Keratinocyte (primary cell): Measurements from ENCODE around the gene TFCP2L1. TPM values are rescaled to one million over a fixed set of nuclear protein-coding genes. Genes with fewer than 3 reads are reported as not detected.

ENCODE experiments used
- DNase-seq: peaks from one replicate; pipeline ENCODE4 v3.0.0-alpha.2; 2011; ENCODE audit warnings: low read depth, missing footprints, low spot score
- FAIRE-seq: peaks from 2 replicates; lab custom pipeline; 2011; peaks lifted over from hg19 to GRCh38; lab: Jason Lieb, UNC
- H2AFZ ChIP-seq: 2 replicates; pipeline ENCODE4 v1.6.0; 2012; ENCODE audit warnings: low read length, control low read depth, inconsistent platforms; ENCODE audit not compliant: control insufficient read depth
- H3K27ac ChIP-seq: 2 replicates; pipeline ENCODE4 v1.5.1; 2011; ENCODE audit warnings: low read length; ENCODE audit not compliant: control insufficient read depth, insufficient read depth
- H3K27me3 ChIP-seq: 3 replicates; pipeline ENCODE4 v1.6.0; 2011; ENCODE audit warnings: low read length; ENCODE audit not compliant: control insufficient read depth, insufficient read depth; ENCODE audit errors: extremely low read depth
- H3K36me3 ChIP-seq, 2 experiments: 2 replicates in 1 of 2; 3 replicates in 1 of 2; pipeline ENCODE4 v1.5.1; 2011; ENCODE audit warnings: low read length in 2 of 2, mild to moderate bottlenecking in 1 of 2; ENCODE audit not compliant: control insufficient read depth in 2 of 2, insufficient read depth in 2 of 2; ENCODE audit errors: extremely low read depth in 1 of 2
- H3K4me1 ChIP-seq: 3 replicates; pipeline ENCODE4 v1.5.1; 2011; ENCODE audit warnings: low read length; ENCODE audit not compliant: control insufficient read depth, insufficient read depth; ENCODE audit errors: extremely low read depth
- H3K4me2 ChIP-seq: 3 replicates; pipeline ENCODE4 v1.6.0; 2011; ENCODE audit warnings: low read depth, low read length; ENCODE audit not compliant: control insufficient read depth, insufficient read depth; ENCODE audit errors: extremely low read depth
- H3K4me3 ChIP-seq, 3 experiments: fragments of 200-600 bp in 1 of 3; sonication (generic) in 1 of 3; 2 replicates in 2 of 3; 3 replicates in 1 of 3; pipeline ENCODE4 v1.5.1; 2011 to 2016; ENCODE audit warnings: low read length in 3 of 3, mild to moderate bottlenecking in 3 of 3, control low read depth in 2 of 3, inconsistent platforms in 1 of 3, low read depth in 1 of 3, mixed read lengths in 1 of 3, mixed run types in 1 of 3, moderate library complexity in 1 of 3; ENCODE audit not compliant: control insufficient read depth in 2 of 3, insufficient read depth in 2 of 3; ENCODE audit errors: extremely low read depth in 1 of 3
- H3K79me2 ChIP-seq: 2 replicates; pipeline ENCODE4 v1.6.0; 2012; ENCODE audit warnings: low read length; ENCODE audit not compliant: control insufficient read depth, insufficient read depth
- H3K9ac ChIP-seq: 3 replicates; pipeline ENCODE4 v1.6.0; 2011; ENCODE audit warnings: low read length; ENCODE audit not compliant: control insufficient read depth, insufficient read depth; ENCODE audit errors: extremely low read depth
- H3K9me1 ChIP-seq: 3 replicates; pipeline ENCODE4 v1.6.0; 2011; ENCODE audit warnings: low read length; ENCODE audit not compliant: control insufficient read depth, insufficient read depth; ENCODE audit errors: extremely low read depth
- H3K9me3 ChIP-seq: 2 replicates; pipeline ENCODE4 v1.5.1; 2012; ENCODE audit warnings: low read depth, low read length; ENCODE audit not compliant: control insufficient read depth
- H4K20me1 ChIP-seq: 3 replicates; pipeline ENCODE4 v1.6.0; 2011; ENCODE audit warnings: low read length; ENCODE audit not compliant: control insufficient read depth, insufficient read depth; ENCODE audit errors: extremely low read depth
- EZH2 ChIP-seq: IDR thresholded peaks from one replicate; pipeline ENCODE4 v1.6.1; 2012; ENCODE audit warnings: inconsistent platforms, mild to moderate bottlenecking, low read length, moderate library complexity
- dilution Hi-C: fragments of 300-500 bp; cut with MboI; formaldehyde crosslinking; loops from one replicate; pipeline ENCODE4 v1.7.0; 2020; ENCODE audit warnings: low sequenced_read_pairs; ENCODE audit not compliant: extremely low pct_ligation_motif_present
- polyA plus RNA-seq, 5 experiments: library from polyadenylated mRNA; depleted of rRNA in 3 of 5; stranded (reverse) in 3 of 5; stranded (forward) in 1 of 5; unstranded in 1 of 5; fragments of >200 nt; gene quantifications; 1 replicate in 1 of 5; 2 replicates in 3 of 5; 3 replicates in 1 of 5; pipeline versions ENCODE4 v1.2.1 to v1.2.3, GENCODE V29; 2011 to 2012; ENCODE audit warnings: missing spikeins in 2 of 5, low read depth in 1 of 5, low replicate concordance in 1 of 5
- TF ChIP-seq, protein P1 (sequence below), 3 experiments: IDR thresholded peaks in 1 of 3; conservative IDR thresholded peaks in 1 of 3; optimal IDR thresholded peaks in 1 of 3; 2 replicates in 2 of 3; 3 replicates in 1 of 3; pipeline versions ENCODE3 to v1.5.1; 2011; ENCODE audit warnings: low read length in 3 of 3, mild to moderate bottlenecking in 3 of 3, moderate library complexity in 2 of 3, control low read depth in 1 of 3, inconsistent platforms in 1 of 3; ENCODE audit not compliant: insufficient read depth in 2 of 3; ENCODE audit errors: extremely low read depth in 1 of 3

Gene TFCP2L1
- polyA plus RNA-seq, 1 donor (not counting 4 experiments of a cell fraction or from before 2014, with no cell fraction given) = 29.4 TPM

DNA sequence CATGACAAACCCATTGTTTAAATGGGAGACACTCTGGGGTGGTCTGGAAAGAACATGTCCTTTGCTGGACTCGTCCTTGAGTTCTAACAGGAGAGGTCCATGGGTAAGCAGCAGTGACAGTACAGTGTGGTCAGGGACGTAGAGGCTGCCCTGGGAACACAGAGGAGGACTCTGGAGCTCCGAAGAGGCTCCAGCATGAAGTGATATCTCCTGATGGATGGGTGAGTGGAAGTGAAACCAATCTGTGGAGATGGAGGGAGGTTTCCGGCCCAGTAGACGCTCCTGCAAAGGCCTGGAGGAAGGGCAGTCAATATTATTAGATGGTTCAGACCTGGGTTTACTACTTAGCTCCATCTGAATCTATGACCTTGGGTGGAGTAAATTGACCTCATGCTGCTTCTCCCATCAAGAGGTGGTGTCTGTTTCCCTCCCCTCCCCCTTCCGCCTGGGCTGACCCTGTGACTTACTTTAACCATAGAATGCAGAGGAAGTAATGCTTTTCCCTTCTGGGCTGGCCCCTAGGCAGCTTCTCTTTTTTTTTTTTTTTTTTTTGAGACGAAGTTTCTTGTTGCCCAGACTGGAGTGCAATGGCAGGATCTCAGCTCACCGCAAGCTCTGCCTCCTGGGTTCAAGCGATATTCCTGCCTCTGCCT is 2.3 kb upstream of the TFCP2L1 start:
- TF ChIP-seq EZH2 = no peak
- TF ChIP-seq, protein P1, sequence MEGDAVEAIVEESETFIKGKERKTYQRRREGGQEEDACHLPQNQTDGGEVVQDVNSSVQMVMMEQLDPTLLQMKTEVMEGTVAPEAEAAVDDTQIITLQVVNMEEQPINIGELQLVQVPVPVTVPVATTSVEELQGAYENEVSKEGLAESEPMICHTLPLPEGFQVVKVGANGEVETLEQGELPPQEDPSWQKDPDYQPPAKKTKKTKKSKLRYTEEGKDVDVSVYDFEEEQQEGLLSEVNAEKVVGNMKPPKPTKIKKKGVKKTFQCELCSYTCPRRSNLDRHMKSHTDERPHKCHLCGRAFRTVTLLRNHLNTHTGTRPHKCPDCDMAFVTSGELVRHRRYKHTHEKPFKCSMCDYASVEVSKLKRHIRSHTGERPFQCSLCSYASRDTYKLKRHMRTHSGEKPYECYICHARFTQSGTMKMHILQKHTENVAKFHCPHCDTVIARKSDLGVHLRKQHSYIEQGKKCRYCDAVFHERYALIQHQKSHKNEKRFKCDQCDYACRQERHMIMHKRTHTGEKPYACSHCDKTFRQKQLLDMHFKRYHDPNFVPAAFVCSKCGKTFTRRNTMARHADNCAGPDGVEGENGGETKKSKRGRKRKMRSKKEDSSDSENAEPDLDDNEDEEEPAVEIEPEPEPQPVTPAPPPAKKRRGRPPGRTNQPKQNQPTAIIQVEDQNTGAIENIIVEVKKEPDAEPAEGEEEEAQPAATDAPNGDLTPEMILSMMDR (optimal IDR thresholded peaks at IDR 0.05 in 1 of 3, IDR thresholded peaks at IDR 0.05 in 1 of 3, conservative IDR thresholded peaks at IDR 0.05 in 1 of 3; ENCODE audit: extremely low read depth in 1 of 3, insufficient read depth in 2 of 3, low read length in 3 of 3) = no peak
- no peaks in the 10 kb centered on the region for H3K9me1 ChIP-seq
- no peak overlapping the region for H3K4me2 ChIP-seq
- H3K27me3 ChIP-seq = no peaks in the 10 kb centered on the region
- no peak overlapping the region for H3K27ac ChIP-seq
- H3K9ac ChIP-seq = no peak overlapping the region
- no peaks in the 10 kb centered on the region for H3K36me3 ChIP-seq
- DNase-seq (no peak), FAIRE-seq (no peak)
- H3K79me2 ChIP-seq = peaks cover 26% of the 10 kb centered on the region
- H2AFZ ChIP-seq = no peak overlapping the region
- H3K9me3 ChIP-seq = no peaks in the 10 kb centered on the region
- H4K20me1 ChIP-seq = no peaks in the 10 kb centered on the region
- no peak overlapping the region for H3K4me3 ChIP-seq
- dilution Hi-C loops = no loop called here
- peaks cover 24% of the 10 kb centered on the region for H3K4me1 ChIP-seq

DNA sequence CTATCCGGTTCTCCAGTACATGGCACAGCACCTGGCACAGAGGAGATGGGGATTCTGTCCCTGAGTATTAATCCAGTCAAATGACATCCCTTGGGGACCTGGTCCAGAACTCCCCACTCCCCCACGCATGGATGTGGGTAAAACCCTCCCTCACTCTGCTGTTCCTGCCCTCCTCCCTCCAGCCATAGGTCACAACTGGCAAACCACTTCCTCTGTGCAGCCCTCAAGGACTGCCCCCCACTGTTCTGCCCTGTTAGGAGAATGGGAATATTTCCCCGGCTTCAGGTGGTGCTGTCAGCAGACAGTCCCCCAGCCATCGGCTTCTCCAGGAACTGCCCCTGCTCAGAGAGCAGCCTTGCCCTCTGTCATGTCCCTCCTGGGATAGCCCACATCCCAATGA is 1.5 kb upstream of the TFCP2L1 start:
- H3K36me3 ChIP-seq = no peaks in the 10 kb centered on the region
- FAIRE-seq = no peak
- DNase-seq = no peak

More for the DNA sequence above, 1.5 kb upstream of the TFCP2L1 start:
- H2AFZ ChIP-seq = no peak overlapping the region
- H3K79me2 ChIP-seq = peaks cover 34% of the 10 kb centered on the region
- H4K20me1 ChIP-seq = no peaks in the 10 kb centered on the region
- H3K9ac ChIP-seq = no peak overlapping the region
- H3K9me1 ChIP-seq = no peaks in the 10 kb centered on the region
- no peaks in the 10 kb centered on the region for H3K27me3 ChIP-seq
- H3K4me2 ChIP-seq = no peak overlapping the region
- dilution Hi-C loops = no loop called here
- H3K27ac ChIP-seq = no peak overlapping the region
- peaks cover 24% of the 10 kb centered on the region for H3K4me1 ChIP-seq
- H3K4me3 ChIP-seq = no peak overlapping the region
- TF ChIP-seq, protein P1 (optimal IDR thresholded peaks at IDR 0.05 in 1 of 3, IDR thresholded peaks at IDR 0.05 in 1 of 3, conservative IDR thresholded peaks at IDR 0.05 in 1 of 3; ENCODE audit: extremely low read depth in 1 of 3, insufficient read depth in 2 of 3, low read length in 3 of 3) = no peak
- TF ChIP-seq EZH2 = no peak
- no peaks in the 10 kb centered on the region for H3K9me3 ChIP-seq
